Endometrium (tissue), 2 donors: ENCODE measurements around the gene LSP1.
"Not testable (repeated sequence)": the region's sequence is repeated elsewhere in the genome, so short reads cannot be mapped to it uniquely, and the experiment has no call there.

Experiments
- FAIRE-seq: peaks from 2 replicates; lab custom pipeline; 2012; peaks lifted over from hg19 to GRCh38; lab: Jason Lieb, UNC
- donor health status: control.
- donor health status: control.

The LSP1 gene

DNA sequence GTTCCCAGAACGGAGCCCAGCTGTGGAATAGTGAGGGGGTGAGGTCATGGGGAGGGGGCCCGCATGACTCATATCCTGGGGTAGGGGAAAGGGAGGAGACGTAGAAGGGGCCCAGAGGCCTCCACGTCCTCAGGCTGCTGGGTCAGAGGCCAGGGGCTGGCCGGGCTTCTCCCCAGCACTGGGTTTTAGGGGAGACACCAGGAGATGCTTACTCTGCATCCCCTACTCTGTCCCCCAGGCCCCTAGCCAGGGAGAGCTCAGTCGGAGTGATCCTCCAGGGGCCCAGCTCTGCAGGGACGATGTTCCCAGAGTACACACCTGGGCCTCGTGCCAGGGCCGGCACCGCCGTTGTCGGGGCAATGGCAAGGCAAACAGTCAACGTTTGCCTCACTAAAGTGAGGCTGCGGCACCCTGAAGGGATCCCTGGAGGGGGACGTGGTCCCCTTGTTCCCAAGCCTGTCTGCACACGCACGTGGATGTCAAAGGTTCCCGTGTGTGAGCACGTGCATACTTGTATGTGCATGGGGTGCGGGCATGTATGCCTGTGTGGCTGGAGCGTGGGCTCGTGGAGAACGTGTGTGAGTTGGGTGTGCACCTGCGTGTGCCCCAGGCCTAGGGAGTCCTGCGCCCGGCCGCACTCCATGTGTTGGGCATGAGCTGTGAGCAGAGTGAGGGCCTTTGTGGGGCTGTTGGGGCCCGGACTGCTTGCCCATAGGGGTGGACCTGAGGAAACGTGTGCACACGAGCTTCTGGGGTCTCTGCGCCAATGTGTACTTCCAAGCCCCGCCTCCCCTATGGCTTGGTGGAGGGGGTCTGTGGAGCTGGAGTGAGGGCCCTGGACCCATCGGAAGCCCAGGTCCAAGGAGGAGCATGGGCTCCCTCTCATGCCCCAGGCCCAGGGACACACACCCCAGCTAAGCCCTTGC lies 24.6 kb downstream of the LSP1 start:
- no peak for FAIRE-seq

DNA sequence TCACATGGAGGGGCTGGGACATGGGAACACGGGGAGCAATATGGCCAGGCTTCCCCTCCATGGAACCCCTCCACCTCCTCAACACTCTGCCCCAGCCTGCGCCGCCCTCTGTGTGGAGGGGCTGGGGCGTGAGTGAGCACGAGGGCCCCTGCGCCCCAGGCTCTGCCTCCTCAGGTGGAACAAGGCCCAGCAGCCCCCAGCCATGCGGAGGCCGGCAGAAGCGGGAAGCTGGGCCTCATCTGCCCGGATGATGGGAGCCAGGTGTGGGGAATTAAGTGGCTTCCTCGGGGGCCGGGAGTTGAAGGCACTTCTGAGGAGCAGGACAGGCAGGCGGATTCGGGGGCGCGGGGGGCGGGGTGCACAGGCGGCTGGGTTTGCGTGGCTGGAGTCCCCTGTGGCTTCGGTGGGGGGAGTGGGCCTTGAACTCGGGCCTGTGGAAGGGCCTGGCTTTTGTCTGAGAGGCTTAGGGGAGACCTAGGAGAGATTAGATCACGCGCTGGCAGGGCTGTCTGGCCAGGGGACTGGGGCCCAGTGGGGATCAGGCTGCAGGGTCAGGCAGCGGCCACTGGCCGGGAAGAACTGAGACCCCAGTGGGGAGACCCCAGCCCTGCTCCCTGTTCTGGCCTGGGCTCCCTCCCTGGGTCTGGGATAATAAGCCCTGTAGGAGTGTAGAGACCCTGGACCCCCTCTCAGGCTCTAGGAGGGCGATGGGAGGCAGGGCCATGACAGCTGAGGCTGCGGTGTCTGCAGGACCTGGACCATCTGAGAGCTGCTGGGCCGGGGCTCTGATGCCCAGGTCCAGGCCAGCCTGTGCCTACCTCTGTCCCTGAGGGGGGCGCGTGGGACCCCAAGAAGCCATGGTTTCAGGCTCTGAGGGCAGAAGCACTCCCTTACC lies 25.5 kb downstream of the LSP1 start:
- no peak for FAIRE-seq

DNA sequence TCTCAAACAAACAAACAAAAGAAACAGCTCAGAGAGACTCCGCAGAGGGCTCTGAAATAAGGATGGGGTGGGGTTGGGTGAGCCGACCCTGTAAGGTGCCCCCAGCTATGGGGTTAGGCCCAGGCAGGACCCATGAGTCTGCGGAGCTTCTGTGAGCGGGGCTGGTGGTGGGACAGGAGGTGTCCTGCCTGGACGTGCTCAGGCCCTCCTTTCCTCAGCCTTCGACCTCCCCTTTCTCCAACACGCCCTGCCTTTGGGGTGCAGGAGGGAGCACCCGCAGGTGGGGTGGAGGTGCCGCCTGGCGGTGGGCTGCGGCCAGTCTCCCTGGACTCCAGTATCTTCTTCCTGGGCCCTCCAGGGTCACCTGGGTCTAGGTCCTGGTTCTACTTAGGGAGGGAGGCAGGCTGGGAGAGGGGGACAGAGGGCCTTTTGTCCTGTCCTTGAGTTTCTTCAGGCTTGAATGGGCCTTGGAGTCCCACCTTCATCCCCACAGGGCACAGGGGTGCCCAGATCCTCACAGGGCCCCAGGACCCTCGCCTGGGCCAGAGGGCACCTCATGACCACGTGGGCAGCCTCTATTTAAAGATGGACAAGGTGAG lies 26.6 kb downstream of the LSP1 start:
- no peak for FAIRE-seq

DNA sequence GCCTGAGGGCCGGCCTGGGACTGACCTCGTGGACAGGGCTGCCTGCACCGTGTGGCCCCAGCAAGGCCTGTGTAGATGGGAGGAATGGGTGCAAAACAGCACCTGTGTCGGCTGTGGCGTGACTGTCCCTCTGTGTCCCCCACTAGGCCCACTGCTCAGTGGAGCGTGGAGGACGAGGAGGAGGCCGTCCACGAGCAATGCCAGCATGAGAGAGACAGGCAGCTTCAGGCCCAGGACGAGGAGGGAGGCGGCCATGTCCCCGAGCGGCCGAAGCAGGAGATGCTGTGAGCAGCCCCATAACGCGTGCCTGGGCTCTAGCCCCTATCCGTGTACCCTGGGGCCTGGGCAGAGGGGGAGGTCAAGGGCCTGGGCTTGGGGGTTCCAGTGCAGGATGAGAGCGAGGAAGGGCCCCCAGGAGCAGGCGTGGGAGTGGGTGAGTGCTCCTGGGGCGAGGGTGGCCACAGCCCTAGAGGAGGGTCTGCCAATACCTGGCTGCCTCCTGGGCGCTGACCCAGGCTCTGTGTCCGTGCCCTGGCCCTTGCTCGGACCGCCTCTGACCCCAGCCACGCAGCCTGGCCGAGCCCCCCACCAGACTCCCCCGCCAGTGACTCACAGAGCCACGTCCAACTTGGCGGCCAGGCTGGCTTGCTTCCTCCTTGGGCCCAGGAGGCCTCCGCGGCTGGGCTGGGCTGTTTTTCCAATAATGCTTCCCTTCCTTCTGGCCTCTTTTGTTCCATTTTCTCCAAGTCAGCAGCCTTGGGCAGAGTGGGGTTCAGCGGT lies 27.2 kb downstream of the LSP1 start:
- FAIRE-seq = no peak

DNA sequence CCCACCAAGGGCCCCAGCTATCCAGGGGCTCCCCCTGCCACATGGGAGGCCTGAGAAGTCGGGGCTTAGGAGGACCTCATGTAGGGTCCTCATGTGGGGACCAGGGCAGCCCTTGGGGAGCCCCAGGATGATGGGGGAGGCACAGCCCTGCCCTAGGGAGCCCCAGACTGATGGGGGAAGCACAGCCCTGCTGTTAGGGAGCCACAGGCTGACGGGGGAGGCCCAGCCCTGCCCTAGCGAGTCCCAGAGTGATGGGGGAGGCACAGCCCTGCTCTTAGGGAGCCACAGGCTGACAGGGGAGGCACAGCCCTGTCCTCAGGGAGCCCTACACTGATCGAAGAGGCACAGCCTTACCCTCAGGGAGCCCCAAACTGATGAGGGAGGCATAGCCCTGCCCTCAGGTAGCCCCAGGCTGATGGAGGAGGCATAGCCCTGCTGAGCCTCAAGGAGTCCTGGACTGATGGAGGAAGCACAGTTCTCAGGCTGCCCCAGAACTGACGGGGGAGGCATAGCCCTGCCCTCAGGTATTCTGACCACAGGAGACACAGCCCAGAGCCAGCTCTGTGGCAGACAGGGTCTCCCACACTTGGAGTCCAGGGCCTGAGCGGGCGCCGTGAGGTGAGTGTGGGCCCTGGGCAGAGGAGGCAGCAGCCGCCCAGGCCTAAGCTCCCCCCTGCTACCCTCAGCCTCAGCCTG lies 28.0 kb downstream of the LSP1 start:
- no peak for FAIRE-seq

DNA sequence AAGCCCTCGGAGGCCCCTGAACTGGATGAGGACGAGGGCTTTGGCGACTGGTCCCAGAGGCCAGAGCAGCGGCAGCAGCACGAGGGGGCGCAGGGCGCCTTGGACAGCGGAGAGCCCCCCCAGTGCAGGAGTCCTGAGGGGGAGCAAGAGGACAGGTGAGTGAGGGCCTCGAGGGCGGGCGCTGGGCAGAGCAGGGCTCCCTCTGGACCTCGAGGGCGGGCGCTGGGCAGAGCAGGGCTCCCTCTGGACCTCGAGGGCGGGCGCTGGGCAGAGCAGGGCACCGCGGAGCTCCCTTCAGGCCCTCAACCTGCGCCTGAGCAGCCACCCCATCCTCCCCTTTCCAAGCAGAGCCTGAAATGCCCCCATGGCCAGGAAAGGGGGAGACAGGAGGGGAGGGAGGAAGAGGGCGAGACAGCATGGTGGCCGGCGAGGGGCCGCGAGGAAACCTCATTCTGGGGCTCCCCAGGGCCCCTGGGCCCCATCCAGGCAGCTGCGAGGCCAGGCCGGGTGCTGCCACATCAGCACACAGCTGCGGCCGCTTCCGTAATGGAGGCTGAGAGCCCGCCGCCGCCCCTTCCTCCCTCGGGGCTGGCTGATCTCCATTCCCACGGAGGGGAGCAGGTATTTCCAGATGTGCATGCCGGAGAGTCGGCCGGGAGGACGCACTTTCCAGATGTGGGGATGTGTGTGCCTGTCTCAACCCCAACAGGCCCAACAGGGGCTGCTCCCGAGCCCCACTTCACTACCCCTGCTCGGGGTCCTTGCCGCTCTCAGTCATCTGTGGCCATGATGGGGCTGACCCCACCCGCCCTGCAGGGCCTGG lies 28.8 kb downstream of the LSP1 start:
- no peak for FAIRE-seq

DNA sequence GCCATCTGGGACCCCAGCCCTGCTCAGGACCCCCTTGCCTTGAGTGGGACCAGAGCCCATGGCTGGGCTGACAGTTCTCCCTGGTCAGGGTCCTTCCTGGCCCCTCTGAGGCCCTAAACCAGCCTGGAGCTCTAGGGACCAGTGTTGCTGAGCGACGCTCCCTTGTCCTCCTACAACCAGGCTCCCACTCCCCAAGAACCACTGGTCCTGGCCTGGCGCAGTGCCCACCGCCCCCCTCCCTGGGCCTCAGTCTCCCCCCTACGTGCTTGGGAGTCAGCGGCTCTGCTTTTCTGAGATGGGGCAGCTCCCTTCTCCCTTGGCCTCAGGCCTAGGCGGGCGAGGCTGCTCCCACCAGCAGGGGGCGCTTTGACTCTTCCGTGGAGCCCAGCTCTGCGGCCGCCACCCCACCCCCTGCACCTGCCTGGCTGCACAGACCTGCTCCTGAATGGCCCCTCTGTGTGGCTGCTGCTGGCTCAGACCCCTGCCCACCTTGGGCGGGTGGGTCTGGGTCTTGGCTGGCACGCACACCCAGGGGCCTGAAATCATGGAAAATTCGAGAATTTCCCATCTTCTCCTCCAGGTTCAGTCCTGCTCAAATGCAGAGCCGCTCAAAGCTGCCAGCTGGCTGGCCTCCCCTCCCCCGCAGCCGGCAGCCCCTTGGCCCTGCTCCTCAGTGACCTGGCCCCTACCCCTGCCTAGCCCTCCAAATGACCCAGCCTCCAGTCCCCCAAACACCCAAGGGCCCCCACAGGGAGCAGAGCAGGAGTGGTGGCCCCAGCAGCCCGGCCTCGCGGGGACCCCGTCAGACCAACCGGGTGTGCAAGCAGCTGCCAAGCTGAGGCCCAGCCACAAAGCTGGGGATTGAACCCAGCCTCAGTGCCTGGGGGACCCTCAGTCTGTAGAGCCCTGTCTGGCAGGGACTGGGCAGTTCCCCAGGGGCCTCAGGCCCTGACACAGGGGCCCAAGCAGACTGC lies 29.7 kb downstream of the LSP1 start:
- no peak for FAIRE-seq

DNA sequence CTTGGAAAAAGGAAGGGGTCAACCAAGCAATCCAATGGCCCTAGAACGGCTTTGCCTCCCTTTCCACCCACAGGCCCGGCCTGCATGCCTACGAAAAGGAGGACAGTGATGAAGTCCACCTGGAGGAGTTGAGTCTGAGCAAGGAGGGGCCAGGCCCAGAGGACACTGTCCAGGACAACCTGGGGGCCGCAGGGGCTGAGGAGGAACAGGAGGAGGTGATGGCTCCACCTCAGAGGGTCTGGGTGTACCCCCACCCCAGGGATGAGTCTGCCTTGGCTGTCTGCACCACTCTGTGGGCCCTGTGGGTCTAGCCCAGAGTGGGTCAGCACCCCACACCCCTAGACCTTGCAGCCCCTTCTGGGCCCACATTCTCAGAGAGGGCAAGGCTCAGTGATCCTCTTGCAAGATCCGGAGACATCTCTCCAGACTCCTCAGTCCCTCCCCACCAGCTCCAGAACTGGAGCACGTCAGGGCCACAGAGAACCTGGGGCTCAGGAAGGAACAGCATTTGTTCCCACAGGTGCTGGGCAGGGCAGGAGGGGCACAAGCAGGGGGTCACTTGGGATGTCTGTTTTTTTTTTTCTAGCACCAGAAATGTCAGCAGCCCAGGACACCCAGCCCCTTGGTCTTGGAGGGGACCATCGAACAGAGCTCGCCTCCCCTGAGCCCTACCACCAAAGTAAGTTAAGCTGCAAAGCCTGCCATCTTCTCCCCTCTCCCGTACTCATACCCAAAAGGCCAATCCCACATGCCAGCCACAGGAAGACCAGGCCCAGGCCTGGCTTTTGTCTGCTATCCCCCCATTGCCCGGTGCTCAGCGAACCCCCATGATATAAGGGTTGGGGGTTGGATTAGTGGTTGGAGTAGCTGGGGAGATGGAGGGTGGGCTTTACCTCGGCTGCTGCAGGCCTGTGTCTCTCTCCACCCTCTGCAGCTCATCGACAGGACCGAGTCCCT lies 30.7 kb downstream of the LSP1 start:
- FAIRE-seq = no peak

DNA sequence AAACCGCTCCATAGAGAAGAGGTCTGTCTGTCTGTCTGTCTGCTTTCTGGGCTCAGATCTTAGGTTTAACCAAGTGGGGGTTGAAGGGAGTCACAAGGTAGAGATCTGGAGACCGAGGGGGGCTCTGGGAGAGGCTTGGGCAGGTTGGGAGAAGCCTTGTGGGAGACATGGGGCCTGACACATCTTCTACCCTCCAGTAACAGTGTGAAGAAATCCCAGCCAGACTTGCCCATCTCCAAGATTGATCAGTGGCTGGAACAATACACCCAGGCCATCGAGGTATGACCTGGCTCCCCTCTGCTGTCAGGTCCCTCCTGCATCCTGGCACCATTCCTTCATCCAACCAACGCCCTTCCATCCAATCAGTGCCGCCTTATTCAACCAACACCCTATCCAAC lies 31.4 kb downstream of the LSP1 start:
- FAIRE-seq = no peak

DNA sequence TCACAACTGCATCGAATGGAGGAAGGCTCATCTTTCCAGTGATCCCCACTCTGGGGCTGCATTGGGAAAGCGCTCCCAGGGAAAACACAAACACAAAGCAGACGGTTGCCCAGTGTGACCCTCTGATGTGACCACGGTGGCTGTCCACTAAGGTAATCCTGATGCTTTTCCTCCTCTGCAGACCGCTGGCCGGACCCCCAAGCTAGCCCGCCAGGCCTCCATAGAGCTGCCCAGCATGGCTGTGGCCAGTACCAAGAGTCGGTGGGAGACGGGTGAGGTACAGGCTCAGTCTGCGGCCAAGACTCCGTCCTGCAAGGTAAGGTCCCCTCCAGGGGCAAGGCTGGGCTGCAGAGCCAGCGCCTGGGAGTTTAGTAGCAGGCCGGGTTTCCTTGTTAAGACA lies 33.7 kb downstream of the LSP1 start:
- FAIRE-seq = not testable (repeated sequence)

DNA sequence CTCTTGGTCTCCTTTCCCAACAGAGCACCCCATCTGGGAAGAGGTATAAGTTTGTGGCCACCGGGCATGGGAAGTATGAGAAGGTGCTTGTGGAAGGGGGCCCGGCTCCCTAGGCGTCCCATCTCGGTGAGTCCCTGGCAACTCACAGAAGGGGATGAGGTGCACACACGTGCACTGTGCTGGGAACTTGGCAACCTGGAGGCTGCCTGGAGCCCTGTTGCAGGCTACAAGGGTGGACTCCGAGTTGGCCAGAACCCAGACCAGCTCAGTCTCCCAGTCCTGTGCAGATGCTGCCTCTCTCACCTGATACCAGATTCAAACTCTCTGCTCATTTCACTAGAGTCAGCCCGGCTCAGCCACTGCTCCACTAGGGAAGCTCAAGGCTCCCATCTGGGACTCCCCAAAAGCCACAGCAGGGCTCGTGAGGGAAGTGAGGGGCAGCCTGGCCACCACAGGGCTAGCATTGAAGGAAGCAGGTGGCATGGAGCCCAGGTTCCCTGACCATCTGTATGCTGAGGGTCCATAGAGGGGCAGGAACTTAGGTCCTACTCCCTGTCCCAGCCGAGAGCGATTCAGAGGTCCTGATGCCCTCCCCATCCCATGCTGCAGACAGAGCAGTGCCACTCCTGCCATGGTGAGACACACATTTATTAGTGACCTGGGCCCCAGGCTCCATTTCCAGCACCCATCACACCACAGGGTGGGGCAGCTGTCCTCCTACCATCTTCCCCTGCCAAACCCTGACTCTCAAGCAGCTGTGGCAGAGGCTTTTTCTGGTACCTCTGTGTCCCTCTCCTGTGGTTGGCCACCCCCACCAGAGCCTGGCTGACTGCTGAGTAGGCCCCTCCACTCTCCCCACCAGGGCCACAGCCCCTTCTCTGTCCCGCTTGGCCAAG lies 34.8 kb downstream of the LSP1 start:
- FAIRE-seq = no peak

DNA sequence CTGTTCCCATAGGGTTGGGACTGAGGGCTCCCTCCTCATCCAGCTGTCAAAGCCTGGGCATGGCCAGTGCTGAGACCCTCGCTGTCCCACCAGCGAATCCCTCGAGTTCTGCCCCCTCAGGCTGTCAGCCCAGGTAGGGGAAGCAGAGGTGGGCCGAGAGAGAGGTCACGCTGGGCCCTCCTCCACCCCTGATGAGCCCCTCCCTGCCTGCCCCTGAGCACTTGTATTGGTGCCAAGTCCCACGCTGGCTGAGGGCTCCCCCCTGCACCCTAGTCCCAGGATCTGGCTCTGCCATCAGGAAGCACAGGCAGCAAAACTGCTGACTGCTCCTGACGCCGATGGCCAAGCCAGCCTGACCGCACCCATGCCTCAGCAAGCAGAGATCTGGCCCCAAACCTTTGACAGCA lies 35.5 kb downstream of the LSP1 start:
- no peak for FAIRE-seq

DNA sequence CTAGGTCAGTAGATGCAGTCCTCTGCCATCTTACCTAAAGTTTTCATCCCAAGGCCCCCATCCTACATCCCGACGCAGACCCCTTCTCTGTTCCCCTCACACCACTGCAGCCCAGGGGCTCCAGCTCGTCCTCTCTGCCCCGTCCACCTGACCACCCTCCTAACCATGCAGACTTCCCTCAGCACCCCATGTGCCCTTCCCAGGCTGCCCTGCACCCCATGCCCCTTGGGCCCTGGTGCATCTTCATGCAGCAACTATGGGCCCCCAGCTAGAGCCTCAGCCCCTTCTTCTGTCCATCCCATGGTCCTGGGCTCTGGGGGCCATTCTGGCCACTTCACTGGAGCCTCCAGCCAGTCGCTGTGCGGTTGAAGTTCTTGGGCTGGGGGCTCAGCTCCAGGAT lies 35.9 kb downstream of the LSP1 start:
- FAIRE-seq = no peak

DNA sequence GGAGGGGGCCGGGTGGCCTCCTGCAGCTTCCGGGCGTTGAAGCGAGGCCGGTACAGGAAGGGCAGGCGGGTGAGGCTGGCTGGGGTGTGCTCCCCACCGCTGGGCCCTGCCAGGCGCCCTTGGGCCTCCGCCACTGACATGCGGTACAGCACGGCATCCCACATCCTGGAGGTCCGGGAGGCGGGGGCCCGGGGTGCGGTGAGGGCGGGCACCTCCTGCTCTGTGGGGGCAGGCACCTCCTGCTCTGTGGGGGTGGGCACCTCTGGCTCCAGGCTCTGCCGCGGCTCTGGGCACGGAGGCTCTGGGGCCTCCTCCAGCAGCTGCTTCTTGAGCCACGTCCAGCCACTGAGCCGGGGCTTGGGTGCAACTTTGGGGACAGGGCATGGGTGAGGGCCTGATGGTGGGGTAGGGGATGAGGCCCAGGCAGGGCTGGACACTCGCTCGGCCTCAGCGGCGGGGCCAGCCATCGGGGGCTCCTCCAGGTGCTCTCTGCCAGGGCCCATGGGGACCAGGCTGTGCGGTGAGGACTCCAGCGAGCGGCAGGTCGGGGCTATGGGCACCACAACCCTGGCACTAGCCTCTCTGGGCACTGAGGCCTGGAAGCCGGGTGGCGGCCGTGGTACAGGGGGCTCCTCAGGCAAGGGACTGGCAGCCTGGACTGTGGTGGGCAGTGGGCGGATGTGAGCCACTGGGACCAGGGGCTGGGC lies 36.5 kb downstream of the LSP1 start:
- no peak for FAIRE-seq

DNA sequence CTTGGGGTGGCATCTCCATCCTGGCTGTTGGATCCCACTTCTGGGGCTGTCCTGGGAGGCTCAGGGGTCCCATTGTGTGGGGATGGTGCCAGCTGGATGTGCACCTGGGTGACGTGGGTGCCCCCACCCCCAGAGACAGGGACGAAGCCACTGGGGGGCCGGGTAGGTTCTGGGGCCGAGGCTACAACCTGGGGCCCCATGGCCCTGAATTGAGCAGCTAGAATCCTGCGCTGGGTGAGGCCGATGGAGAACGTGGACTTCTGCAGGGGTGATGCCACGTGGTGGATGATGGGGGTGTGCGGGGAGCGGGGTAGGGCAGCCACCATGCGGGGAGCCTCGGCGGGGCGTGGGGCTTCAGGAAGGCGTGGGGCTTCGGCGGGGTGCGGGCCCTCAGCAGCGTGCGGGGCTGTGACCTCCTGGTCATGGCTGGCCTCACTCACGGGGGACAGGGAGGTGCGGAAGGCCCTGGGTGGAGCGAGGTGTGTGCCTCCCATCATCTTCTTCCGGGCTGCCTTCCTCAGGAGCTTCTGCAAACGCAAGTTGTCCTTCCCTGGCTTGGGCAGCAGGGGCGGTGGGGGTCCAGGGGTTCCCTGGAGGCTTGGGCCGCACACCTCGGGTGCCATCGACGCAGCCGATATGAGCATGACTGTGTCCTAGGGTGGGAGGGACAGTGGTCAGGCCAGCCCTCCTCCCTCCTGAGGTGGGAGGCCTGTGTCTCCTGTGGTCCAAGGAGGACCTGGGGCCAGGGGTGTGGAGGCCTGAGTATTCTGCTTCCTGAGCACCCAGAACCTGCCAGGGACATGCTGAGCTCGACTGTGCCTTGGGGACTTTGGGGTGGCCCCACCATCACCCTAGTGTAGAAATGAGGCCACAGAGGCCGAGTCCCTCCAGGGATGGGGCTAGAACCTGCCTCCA lies 37.3 kb downstream of the LSP1 start:
- no peak for FAIRE-seq
